Activated CD4-positive, CD25-positive, alpha-beta regulatory T cell treated with anti-CD3 and anti-CD28 coated beads, Interleukin-2, amount 50 U/mL, for 24 hours (primary cell): Measurements from ENCODE around the gene YIPF2.
"Not testable (repeated sequence)": the region's sequence is repeated elsewhere in the genome, so short reads cannot be mapped to it uniquely, and the experiment has no call there.

Experiments used
- ATAC-seq, 2 donors: fragments of 150-1000 bp; cut with Tn5 transposase; one replicate each; pipeline ENCODE4 v1.10.0; 2021; ENCODE audit warnings: mild to moderate bottlenecking in 1 of 2, moderate library complexity in 1 of 2

Gene YIPF2

GRCh38 chr19:10908380-10908960 is 20.0 kb downstream of the YIPF2 start:
- no peak for ATAC-seq

- no peak for ATAC-seq
Observed at GRCh38 chr19:10907925-10908324, 20.5 kb downstream of the YIPF2 start.

- no peak for ATAC-seq
Observed at GRCh38 chr19:10899151-10899653, 29.2 kb downstream of the YIPF2 start.

- ATAC-seq: no peak
Observed at GRCh38 chr19:10898633-10899032, 29.8 kb downstream of the YIPF2 start.

- no peak for ATAC-seq
Observed at GRCh38 chr19:10896851-10897526, 31.4 kb downstream of the YIPF2 start.

- ATAC-seq: no peak
Observed at GRCh38 chr19:10895920-10896319, 32.5 kb downstream of the YIPF2 start.

GRCh38 chr19:10895363-10895762 is 33.1 kb downstream of the YIPF2 start:
- ATAC-seq: no peak

- ATAC-seq: no peak
Observed at GRCh38 chr19:10894911-10895213, 33.6 kb downstream of the YIPF2 start.

- no peak for ATAC-seq
Observed at GRCh38 chr19:10892256-10892655, 36.2 kb downstream of the YIPF2 start.

- ATAC-seq: no peak
Observed at GRCh38 chr19:10891405-10892086, 36.9 kb downstream of the YIPF2 start.

- no peak for ATAC-seq
Observed at GRCh38 chr19:10889880-10890279, 38.6 kb downstream of the YIPF2 start.

GRCh38 chr19:10888421-10888866 is 40.0 kb downstream of the YIPF2 start:
- no peak for ATAC-seq

GRCh38 chr19:10887616-10888367 is 40.6 kb downstream of the YIPF2 start:
- no peak for ATAC-seq

GRCh38 chr19:10885201-10886169 is 43.0 kb downstream of the YIPF2 start:
- ATAC-seq: no peak

- ATAC-seq: no peak
Observed at GRCh38 chr19:10884274-10884673, 44.2 kb downstream of the YIPF2 start.

GRCh38 chr19:10882108-10882457 is 46.4 kb downstream of the YIPF2 start:
- no peak for ATAC-seq

- ATAC-seq: no peak
Observed at GRCh38 chr19:10881403-10882107, 46.9 kb downstream of the YIPF2 start.

GRCh38 chr19:10878253-10878652 is 50.2 kb downstream of the YIPF2 start:
- ATAC-seq: no peak

- not testable (repeated sequence) for ATAC-seq
Observed at GRCh38 chr19:10877608-10878007, 50.8 kb downstream of the YIPF2 start.

GRCh38 chr19:10876459-10877240 is 51.8 kb downstream of the YIPF2 start:
- peak; percentile 23 to 46 for ATAC-seq

- no peak for ATAC-seq
Observed at GRCh38 chr19:10874024-10874423, 54.4 kb downstream of the YIPF2 start.
